HG03521 (cell line): ENCODE results near the gene PCSK4.
"Not testable (repeated sequence)": the region's sequence is repeated elsewhere in the genome, so short reads cannot be mapped to it uniquely, and the experiment has no call there.

ENCODE experiments used
- ATAC-seq: cut with Tn5 transposase; IDR thresholded peaks from one replicate; pipeline ENCODE4 v1.9.1; 2021; ENCODE audit warnings: mild to moderate bottlenecking, moderate library complexity; ENCODE audit not compliant: unreplicated experiment

PCSK4 gene

DNA sequence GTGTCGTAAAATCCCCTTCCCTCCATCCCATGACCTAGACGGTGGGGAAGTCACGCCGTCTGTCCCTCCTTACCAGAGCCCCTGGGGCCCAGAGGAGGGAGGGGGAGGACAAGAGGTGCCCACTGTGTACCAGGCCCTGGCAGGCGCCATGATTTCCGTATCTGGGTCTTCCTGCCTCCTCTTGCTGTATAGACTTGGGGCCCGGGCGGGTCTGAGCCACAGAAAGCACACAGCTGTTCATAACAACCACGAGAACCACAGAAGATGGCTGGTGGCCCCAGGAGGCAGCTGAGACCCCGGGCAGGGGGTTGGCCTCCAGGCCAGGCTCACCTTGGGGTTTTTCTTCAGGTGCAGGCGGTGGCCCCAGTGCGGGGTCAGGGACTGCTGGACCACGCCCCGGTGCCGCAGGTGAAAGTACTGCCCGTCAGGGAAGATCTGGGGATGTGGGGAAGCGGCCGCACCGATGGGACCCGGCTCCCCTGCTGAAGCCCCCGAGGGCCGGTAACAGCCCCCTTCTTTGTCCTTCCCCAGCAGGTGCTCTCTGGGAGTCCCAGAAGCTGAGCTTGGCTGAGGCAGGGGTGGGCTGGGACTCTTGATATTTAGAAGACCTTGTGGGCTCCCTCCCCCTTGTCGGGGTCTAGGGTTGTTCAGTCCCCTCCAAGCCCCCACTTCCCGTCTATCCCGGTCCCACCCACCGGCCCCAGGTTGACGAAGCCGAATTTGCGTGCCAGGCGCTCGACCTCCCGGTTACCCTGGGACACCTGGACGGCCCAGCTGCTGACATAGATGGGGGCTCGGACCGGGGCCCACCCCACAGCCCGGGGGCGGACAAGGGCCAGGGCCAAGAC is 463 bp downstream of the PCSK4 start:
- ATAC-seq, result no peak

DNA sequence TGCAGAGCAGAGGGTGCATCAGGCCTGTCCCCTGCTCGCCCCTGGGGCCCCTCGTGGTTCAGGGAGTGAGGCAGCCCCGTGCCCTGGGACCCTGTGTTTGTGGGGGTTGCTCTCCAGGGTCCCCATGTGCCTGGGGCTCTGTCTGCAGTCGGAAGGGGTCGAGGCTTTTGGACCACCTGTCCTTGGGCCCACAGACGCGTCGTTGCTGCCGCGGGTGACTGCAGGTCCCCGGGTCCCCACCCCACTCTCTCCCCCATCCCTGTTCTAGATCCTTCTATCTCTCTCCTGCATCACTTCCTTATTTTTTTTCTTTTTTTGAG is 1.9 kb downstream of the PCSK4 start:
- no peak for ATAC-seq

DNA sequence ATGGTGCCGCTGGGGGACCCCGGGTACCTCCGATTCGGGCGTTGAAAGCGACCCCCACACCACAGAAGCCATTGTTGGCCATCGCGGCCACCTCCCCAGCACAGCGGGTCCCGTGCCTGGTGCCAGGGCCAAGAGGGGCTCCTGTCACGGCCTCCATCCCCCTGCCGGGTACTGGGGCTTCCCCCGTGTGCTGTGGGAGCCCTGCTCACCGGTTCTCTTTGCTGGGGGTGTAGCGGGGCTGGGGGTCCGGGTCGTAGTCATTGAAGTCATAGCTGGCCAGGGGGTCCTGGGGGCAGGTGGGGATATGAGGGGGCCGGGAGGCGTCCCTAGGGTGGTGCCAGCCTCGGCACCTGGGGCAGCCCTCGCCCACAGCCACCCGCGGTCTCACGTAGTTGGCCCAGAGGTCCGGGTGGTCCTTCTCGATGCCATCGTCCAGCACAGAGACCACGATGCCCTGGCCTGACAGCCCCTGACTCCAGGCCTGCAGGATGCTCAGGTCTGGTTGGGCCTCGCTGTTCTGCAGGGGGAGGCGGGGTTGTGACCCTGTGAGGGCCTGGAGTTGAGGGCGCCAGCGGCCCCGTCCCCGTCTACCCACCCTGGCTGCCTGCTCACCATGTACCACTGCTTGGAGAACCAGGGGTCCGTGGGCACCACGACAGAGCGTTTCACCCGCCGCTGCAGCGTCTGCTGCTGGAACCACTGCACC is 2.4 kb downstream of the PCSK4 start:
- no peak for ATAC-seq

DNA sequence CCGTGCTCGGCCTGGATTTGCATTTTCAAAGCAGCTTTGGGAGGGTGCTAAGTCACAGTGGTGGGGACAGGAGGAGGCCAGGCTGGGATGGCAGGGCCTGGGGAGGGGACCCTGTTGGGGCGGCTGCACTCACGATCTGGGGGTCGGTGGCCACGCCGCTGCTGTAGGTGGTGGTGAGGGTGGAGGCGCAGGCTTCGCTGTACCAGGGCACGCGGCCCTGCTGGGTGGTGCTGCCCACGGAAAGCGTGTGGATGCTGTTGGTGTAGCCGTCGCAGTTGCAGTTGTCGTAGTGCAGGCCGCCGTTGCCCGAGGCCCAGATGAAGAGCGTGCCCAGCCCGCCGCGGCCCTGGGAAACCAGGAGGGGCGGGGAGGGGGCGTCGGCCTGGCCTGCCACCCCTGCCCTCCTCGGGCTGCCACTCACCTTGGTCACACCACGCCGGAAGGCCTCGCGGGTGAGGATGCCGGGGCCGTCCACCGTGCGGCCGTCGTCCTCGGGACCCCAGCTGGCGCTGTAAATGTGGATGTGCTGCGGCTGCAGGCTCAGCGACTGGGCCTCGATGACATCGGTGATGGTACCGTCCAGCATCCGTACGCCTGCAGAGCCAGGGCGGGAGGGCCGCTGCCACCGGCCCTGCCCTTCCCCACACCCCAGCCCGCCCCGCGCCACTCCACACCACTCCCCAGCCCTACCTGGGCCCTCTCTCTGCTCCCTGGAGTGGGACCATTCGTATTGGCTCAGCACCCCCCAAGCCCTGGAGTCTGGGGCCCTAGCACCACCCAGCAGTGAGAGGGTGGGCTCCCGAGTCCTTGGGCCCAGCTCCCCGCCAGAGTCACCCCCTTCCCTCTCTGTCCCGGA is 3.2 kb downstream of the PCSK4 start:
- no peak for ATAC-seq

DNA sequence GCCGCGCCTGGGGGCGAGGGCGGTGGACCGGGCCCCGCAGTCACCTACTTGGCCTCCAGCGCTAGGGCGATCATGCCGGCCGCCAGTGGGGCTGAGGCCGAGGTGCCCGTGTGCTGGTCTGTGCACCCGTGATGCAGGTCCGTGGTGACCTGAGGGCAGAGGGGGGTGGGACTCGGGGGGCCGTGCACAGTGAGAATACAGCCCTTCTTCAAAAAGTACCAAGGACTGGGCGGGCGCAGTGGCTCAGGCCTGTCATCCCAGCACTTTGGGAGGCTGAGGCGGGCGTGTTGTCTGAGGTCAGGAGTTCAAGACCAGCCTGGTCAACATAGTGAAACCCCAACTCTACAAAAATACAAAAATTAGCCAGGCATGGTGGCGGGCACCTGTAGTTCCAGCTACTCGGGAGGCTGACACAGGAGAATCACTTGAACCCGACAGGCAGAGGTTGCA is 6.1 kb downstream of the PCSK4 start:
- ATAC-seq, result no peak

DNA sequence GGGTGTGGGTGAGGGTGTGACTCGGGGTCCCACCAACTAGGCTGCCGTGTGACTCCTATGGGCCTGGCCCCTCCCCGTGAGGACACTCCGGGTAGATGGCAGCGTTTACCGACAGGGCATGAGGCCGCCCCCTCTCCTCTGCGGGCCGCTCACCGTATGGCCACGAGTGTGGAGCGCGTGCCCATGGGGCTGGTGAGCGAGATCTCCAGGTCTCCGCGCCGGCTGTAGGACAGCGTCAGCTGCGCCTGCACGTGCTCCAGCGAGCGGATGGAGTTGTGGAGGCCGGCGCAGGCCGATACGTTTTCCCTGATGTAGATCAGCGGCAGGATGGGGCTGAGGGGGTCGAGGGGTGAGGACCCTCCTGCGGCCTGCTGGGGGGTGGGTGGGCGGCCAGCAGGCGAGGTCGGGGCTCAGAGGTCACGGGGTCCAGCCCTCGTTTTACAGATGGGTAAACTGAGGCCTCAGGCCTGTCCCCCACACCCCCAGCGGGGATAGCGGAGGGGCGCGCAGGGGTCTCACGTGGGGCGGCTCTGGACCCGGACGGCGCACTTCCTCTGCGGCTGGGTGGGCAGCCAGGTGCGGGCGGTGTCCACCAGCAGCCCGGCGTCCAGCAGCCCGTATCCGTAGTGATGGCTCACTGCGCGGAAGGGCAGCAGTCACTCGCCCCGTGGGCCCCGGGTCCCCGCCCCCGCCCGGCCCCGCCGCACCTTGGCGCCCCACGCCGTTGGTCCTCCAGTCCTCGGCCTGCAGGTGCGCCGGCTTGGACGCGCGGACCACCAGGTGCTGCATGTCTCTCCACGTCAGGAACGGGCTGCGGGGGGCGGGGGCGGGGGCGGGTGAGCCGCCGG is 6.8 kb downstream of the PCSK4 start:
- no peak for ATAC-seq

DNA sequence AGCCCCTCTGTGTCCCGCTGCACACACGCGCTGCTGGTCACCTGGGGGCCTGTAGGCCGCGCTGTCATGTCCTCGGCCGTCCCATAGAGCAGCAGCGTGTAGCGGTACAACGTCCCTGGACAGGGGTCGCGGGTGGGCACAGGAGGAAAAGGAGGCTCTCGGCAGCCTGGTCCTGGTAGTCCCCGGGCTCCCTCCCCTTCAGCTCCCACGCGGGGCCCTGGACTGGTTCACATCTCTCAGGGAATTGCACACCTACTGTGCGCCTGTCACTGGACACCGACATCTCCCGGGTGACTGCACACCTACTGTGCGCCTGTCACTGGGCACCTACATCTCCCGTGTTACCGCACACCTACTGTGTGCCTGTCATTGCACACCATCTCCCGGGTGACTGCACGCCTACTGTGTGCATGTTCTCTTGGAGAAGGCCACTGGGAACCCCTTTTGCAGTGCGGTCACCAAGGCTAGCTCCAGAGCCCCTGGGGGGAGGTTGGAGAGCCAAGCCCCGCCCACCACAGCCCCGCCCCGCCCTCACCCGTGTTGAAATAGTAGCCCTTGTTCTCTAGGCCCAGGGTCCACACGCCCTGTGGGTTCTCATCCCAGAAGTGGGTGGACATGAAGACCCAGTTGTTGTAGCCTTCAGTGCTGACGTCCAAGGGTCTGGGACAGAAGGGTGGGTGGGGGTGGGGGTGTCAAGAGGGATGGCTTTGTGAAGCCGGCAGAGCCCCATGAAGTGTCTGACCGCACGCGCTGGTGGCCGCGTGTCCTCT is 7.6 kb downstream of the PCSK4 start:
- ATAC-seq, result no peak

DNA sequence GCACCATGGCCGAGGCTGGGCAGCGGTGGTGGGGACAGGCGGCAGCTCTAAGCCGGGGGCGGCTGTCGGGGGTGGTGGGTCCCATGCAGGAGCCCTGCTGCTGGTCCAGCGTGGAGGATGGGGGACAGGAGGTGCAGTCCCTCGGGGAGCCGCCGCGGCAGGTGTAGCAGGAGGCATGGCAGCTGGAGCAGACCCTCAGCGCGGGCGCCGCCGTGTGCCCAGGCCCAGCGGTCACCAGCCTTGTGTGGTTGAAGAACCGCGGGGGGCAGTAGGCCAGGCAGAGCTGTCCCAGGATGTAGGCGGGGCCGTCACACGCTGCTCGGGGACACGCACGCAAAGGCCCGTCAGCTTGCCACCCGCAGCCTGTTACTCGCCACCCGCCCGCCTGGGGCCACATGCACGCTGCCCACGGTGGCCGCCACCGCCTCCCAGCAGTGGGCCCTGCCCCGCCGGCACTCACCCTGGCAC is 8.2 kb downstream of the PCSK4 start:
- no peak for ATAC-seq

DNA sequence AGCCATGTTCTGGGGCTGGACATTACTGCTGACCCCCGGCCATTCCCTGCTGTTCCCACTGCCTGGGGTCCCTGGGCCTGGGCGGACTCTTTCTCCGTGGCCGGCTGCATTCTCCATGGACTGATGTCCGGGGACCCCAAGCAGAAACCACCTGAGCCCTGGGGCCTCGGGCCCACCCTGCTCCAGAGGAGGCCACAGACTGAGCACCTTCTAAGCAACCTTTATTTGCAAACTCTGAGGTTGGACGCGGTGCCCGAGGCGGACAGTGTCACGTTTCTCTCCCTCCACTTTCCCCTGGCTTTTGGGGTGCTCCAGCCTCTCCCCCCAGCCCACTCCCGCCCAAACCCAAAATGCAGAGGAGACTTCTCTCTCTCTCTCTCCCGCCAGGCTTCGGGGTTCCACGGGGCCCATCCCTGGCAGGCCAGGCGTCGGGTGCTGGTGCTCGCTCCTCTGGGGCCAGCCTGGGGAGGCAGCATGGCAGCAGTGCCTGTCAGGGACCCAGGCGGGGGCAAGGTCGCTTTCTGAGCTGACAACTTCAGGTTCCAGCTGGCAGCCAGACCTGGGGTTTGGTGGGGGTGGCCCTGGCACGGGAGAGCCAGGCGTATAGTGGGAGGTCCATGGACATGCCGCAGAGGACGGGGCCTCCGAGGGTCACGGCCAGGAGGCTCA is 8.8 kb downstream of the PCSK4 start:
- no peak for ATAC-seq

DNA sequence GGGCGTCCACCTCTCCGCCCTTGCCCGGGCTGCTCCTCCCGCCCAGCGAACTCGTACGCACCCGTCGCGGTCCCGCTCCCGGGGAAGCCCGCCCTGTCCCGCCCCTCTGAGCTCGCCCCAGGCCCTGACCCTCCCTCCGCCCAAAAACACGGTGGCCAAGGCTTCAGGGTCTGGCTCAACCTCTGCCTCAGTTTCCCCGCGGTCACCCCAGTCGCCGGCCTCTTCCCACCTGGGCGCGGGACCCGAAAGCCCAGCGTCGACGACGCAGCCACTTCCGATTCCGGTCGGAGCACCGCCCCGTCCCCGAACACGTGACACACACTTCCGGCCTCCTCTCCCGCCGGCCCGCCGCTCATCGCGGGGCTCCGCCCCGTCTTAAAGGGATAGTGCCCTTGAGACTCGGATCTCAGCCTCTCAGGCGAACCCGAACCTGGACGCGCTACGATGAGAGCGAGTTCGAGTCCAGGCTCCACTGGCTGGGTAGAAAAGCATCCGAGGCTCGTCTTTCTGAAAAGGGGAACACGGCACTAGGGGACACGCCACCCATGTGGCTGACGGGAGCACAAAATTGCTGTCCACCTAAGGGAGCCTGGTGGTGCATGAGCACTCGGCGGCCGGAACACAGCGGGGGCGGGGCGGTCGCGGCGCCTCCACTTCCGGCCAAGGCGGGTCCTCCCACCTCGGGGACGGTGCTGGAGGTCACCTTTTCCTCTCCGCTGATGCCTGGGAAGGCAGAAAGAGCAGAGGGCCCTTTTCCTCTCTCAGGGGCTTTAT is 11.0 kb downstream of the PCSK4 start, which contains the start of gene C19orf25:
TSS of gene C19orf25 (minus strand) at position 282 of the 774 bp plus-strand sequence. CDS start 312 bp downstream, outside the sequence.
- ATAC-seq, result peak; percentile 78

DNA sequence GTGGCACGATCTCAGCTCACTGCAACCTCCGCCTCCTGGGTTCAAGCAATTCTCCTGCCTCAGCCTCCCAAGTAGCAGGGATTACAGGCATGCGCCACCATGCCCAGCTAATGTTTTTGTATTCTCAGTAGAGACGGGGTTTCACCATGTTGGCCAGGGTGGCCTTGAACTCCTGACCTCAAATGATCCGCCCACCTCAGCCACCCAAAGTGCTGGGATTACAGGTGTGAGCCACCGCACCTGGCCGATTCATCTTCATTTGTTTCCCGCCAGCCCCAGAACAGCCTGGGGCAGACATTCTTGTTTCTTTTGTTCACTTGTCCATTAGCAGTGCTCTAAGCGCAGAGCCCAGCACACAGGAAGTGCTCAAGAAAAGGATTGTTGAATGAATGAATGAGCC is 13.1 kb downstream of the PCSK4 start:
- not testable (repeated sequence) for ATAC-seq

DNA sequence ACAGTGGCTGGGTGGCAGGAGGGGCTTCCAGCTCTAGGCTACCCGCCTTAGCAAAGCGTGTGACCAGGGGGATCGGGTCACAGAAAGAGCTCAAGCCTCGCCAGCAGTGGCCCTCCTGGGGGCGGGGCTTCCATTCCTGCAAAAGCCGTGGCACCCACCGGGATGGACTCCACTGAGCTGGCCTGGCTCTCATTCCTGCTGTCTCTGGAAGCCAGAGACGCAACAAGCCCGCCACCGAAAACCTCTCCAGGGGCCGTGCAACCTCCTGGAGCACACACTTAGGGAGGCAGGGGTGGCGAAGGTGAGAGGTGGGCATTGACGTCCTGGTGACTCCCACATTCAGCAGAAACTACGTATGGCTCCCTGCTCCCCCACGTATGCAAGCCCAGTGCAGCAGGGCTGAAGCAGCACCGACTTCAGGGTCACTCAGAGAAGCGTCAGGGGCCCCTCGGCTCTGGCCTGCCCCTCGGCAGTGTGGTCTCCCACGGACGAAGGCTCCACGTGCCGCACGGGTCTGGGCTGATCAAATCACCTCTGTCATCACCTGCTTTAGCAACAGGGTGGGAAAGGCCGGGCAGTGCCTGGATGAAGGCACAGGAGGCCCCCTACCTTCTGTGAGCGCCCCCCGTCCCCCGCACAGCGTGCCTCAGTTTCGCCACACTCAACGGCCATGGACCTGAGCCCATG is 14.3 kb downstream of the PCSK4 start:
- no peak for ATAC-seq

DNA sequence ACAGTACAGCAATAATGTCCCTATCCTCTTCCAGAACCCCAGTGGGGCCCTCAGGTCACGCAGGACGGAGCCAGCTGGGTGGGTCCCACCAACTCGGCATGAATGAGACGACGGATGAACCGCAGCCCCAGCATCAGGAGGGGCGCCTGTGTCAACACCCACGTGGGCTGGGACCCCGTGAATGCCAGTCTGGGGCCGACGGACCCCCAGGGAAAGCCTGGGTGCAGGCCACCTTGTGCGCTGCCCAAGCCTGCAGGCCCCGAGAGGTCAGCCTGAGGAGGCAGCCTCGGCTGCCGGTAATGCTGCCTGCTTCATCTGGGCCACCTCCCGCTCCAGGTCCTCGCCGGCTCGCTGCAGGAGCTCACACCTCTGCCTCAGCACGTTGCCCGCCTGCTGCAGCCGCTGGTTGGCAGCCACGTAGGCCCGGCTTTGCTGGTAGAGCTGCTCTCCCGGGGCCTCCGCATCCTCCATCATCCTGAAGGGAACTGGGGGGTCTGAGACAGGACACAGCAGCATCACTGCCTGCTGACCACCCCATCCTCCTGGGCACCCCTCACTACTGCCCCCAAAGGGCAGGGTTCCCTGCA is 15.3 kb downstream of the PCSK4 start:
- ATAC-seq, result no peak

DNA sequence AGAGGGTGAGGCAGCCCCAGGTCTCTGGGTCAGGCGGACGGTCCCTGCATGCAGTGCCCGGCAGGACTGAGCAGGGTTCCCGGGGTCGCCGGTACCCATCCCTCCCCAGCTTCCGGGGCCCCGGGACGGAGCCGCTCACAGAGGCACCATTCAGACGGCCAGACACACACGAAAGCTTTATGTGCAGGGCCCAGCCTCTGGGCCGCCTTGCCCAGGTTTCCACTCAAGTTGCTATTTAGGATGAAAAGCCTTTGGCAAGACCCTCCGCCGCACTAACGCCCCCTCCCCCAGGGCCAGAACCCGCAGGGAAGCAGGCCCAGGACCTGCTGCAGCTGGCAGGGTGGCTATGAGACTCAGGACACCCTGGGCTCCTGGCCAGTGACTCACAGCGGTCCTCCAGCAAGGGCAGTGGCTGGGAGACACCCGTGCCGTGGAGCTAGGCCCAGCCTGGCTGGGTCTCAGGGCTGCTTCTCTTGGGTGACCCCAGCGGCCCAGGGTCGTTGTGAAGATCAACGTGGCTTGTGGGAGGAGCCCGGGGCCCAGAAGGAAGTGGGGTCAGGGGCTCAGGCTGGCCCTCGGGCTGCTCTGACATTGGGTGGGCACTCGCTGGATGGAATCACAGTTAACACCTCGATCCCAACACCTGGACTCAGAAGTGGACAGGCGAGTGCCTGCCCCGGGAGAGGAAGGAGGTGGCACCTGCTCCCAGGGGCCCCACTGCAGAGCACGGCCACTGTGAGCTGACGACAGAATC is 16.0 kb downstream of the PCSK4 start:
- no peak for ATAC-seq

DNA sequence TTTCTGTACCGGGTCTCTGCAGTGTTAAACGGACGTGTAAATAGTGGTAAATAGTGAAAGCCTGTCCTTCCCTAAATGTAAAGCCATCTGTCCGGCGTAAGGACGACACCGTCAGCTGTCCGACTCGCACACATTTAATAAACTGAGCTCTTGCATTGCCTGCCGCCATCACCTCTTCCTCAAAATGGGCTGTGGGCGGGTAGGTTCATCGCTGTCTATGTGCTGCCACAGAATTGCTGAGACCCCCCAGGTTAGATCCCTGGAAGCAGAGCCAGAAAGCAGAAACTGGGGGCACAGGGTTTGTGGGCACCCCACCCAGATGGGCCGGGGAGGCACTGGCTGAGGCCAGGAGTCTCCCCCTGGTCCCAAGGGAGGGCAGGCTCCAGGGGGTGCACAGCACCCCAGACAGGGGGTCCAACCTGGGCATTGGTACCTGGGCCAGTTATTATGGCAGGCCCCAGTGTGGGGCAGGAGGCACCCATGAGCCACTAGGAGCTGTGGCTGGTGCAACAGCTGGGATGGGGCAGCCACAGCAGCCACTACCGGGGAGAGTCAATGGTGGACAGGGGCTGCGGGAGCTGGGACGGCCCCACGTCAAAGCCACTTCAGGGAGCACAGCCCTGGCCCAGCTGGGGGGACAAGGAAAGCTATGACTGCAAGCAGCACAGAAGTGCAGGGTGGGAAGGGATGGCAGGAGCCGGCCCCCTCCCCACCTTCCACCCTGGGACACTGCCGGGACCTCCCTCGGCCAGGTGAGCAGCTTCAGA is 16.9 kb downstream of the PCSK4 start:
- ATAC-seq, result no peak
